ENCODE data around the gene TVP23C.
A peak's percentile ranks its signal among the peaks of the same experiment; 100 is the strongest.
"Not testable (repeated sequence)": the region's sequence is repeated elsewhere in the genome, so short reads cannot be mapped to it uniquely, and the experiment has no call there.

Gene TVP23C

GRCh38 chr17:15526292-15527218, 36.7 kb downstream of the TVP23C start:
- not testable (repeated sequence) for DNase-seq (ENCODE audit: low spot score)

GRCh38 chr17:15524990-15525985, 38.0 kb downstream of the TVP23C start:
- DNase-seq (ENCODE audit: low spot score) = not testable (repeated sequence)

GRCh38 chr17:15516150-15516549, 47.1 kb downstream of the TVP23C start:
- DNase-seq (ENCODE audit: low spot score) = no peak

GRCh38 chr17:15514469-15514868, 48.8 kb downstream of the TVP23C start:
- DNase-seq (ENCODE audit: low spot score) = no peak

- DNase-seq (ENCODE audit: low spot score) = no peak
These were observed 49.3 kb downstream of the TVP23C start for GRCh38 chr17:15513856-15514459.

GRCh38 chr17:15513058-15513791, 50.1 kb downstream of the TVP23C start:
- peak; percentile 90 for DNase-seq (ENCODE audit: low spot score)

- DNase-seq (ENCODE audit: low spot score) = no peak
These were observed 51.1 kb downstream of the TVP23C start for GRCh38 chr17:15512071-15512709.

GRCh38 chr17:15511142-15511541, 52.1 kb downstream of the TVP23C start:
- DNase-seq (ENCODE audit: low spot score) = peak; percentile 14

GRCh38 chr17:15510361-15510760, 52.9 kb downstream of the TVP23C start:
- no peak for DNase-seq (ENCODE audit: low spot score)

GRCh38 chr17:15509095-15509494, 54.2 kb downstream of the TVP23C start:
- DNase-seq (ENCODE audit: low spot score) = no peak

GRCh38 chr17:15508466-15508865, 54.8 kb downstream of the TVP23C start:
- DNase-seq (ENCODE audit: low spot score) = no peak

- DNase-seq (ENCODE audit: low spot score) = no peak
These were observed 55.4 kb downstream of the TVP23C start for GRCh38 chr17:15507896-15508295.

- DNase-seq (ENCODE audit: low spot score) = no peak
These were observed 56.3 kb downstream of the TVP23C start for GRCh38 chr17:15507001-15507400.

GRCh38 chr17:15505708-15506107, 57.6 kb downstream of the TVP23C start:
- DNase-seq (ENCODE audit: low spot score) = not testable (repeated sequence)

- no peak for DNase-seq (ENCODE audit: low spot score)
These were observed 59.6 kb downstream of the TVP23C start for GRCh38 chr17:15503731-15504130.

GRCh38 chr17:15502369-15503112, 60.7 kb downstream of the TVP23C start:
- DNase-seq (ENCODE audit: low spot score) = peak; percentile 80

- no peak for DNase-seq (ENCODE audit: low spot score)
These were observed 61.5 kb downstream of the TVP23C start for GRCh38 chr17:15501793-15502192.

GRCh38 chr17:15501282-15501681, 62.0 kb downstream of the TVP23C start:
- no peak for DNase-seq (ENCODE audit: low spot score)

GRCh38 chr17:15498107-15498506, 65.2 kb downstream of the TVP23C start:
- DNase-seq (ENCODE audit: low spot score) = no peak
